GM23338 (cell line): ENCODE measurements around the gene FAM118B.

Experiments
- CREB1 ChIP-seq: fragments of 250-450 bp; sonication (Bioruptor Pico); IDR thresholded peaks from 2 replicates; pipeline ENCODE4 v1.5.0; 2020; ENCODE audit warnings: low read depth, mild to moderate bottlenecking, moderate library complexity
- CTCF ChIP-seq, 2 experiments: fragments of 200-600 bp in 1 of 2; sonication (generic) in 1 of 2; conservative IDR thresholded peaks; 2 replicates each; pipeline versions ENCODE4 v1.5.1 to v1.6.1; 2016 to 2017; ENCODE audit warnings: antibody characterized with exemption in 2 of 2, low read depth in 2 of 2, mild to moderate bottlenecking in 2 of 2, moderate library complexity in 1 of 2
- ETS1 ChIP-seq: IDR thresholded peaks from 2 replicates; pipeline ENCODE4 v1.6.1; 2016; ENCODE audit warnings: antibody characterized with exemption
- EZH2 ChIP-seq: fragments of 200-600 bp; sonication (generic); IDR thresholded peaks from one replicate; pipeline ENCODE4 v1.8.0; 2017; ENCODE audit warnings: antibody characterized with exemption, mild to moderate bottlenecking, low read depth; ENCODE audit not compliant: unreplicated experiment
- EZH2phosphoT487 ChIP-seq: fragments of 200-600 bp; sonication (generic); IDR thresholded peaks from one replicate; pipeline ENCODE4 v1.8.1; 2018; ENCODE audit warnings: antibody characterized with exemption; ENCODE audit not compliant: unreplicated experiment
- JUNB ChIP-seq: IDR thresholded peaks from one replicate; pipeline ENCODE4 v1.6.1; 2016; ENCODE audit warnings: antibody characterized with exemption; ENCODE audit not compliant: unreplicated experiment
- POLR2AphosphoS5 ChIP-seq: IDR thresholded peaks from 2 replicates; pipeline ENCODE4 v1.6.1; 2016; ENCODE audit warnings: antibody characterized with exemption, low read depth
- REST ChIP-seq: IDR thresholded peaks from one replicate; pipeline ENCODE4 v1.6.1; 2018; ENCODE audit warnings: antibody characterized with exemption; ENCODE audit not compliant: unreplicated experiment
- ZNF114 ChIP-seq: fragments of 250-450 bp; sonication (Bioruptor Pico); IDR thresholded peaks from 2 replicates; pipeline ENCODE4 v1.5.0; 2020; ENCODE audit warnings: mild to moderate bottlenecking, moderate library complexity
- ZNF331 ChIP-seq: fragments of 250-450 bp; sonication (Bioruptor Pico); IDR thresholded peaks from 2 replicates; pipeline ENCODE4 v1.5.0; 2020; ENCODE audit warnings: low read depth, mild to moderate bottlenecking, moderate library complexity

- TF ChIP-seq CTCF (conservative IDR thresholded peaks at IDR 0.05; ENCODE audit: low read depth in 2 of 2) (no peak), EZH2 (no peak), JUNB (no peak), EZH2phosphoT487 (no peak), REST (no peak), CREB1 (CRISPR knock-in tag) (no peak), POLR2AphosphoS5 (no peak), ZNF331 (CRISPR knock-in tag) (no peak), ZNF114 (CRISPR knock-in tag) (no peak), ETS1 (no peak)
Measured at GRCh38 chr11:126166413-126166812, 45.2 kb upstream of the FAM118B start.
